Kidney (tissue), 14 donors: ENCODE data around the gene PHF19. TPM values are rescaled to one million over a fixed set of nuclear protein-coding genes. Genes with fewer than 3 reads are reported as not detected.

Source experiments
- DNase-seq, 5 donors: peaks; one replicate each; pipeline ENCODE4 v3.0.0-alpha.2; 2013 to 2020
- FAIRE-seq: peaks from 2 replicates; lab custom pipeline; 2012; peaks lifted over from hg19 to GRCh38; lab: Jason Lieb, UNC
- H3K27ac ChIP-seq, 2 donors: one replicate each; pipeline ENCODE4 v1.7.0; 2013; ENCODE audit warnings: low read depth in 2 of 2, low read length in 2 of 2, inconsistent platforms in 1 of 2
- H3K27me3 ChIP-seq: one replicate; pipeline ENCODE4 v1.7.1; 2013; ENCODE audit warnings: low read length, inconsistent platforms; ENCODE audit not compliant: control insufficient read depth, insufficient read depth
- H3K36me3 ChIP-seq, 3 donors: one replicate each; pipeline versions ENCODE4 v1.7.0 to v1.7.1; 2013; ENCODE audit warnings: low read length in 3 of 3, control low read depth in 1 of 3, inconsistent platforms in 1 of 3; ENCODE audit not compliant: insufficient read depth in 3 of 3, control insufficient read depth in 2 of 3
- H3K4me1 ChIP-seq, 3 donors: one replicate each; pipeline versions ENCODE4 v1.7.0 to v1.7.1; 2013; ENCODE audit warnings: low read length in 3 of 3, inconsistent platforms in 1 of 3, low read depth in 1 of 3; ENCODE audit not compliant: control insufficient read depth in 2 of 3, insufficient read depth in 2 of 3
- H3K4me3 ChIP-seq, 3 donors: one replicate each; pipeline versions ENCODE4 v1.7.0 to v1.8.1; 2013; ENCODE audit warnings: low read length in 3 of 3, control low read depth in 1 of 3, inconsistent platforms in 1 of 3
- H3K9ac ChIP-seq, 3 donors: one replicate each; pipeline versions ENCODE4 v1.7.0 to v1.7.1; 2013; ENCODE audit warnings: low read length in 3 of 3, control low read depth in 1 of 3, inconsistent platforms in 1 of 3
- H3K9me3 ChIP-seq, 3 donors: one replicate each; pipeline versions ENCODE4 v1.7.0 to v1.7.1; 2013; ENCODE audit warnings: low read length in 3 of 3, control low read depth in 1 of 3, inconsistent platforms in 1 of 3; ENCODE audit not compliant: control insufficient read depth in 2 of 3, insufficient read depth in 1 of 3
- intact Hi-C: fragments of 100-400 bp; cut with DNase I; formaldehyde crosslinking; loops from one replicate; pipeline ENCODE4 v1.11.1; 2022
- polyA plus RNA-seq: library from polyadenylated mRNA; stranded (reverse); fragments of 350-450 nt; fragmentation: Illumina TruSeq; extraction: RNeasy Lipid Tissue Mini Kit (QIAGEN cat#74804); gene quantifications from one replicate; pipeline ENCODE4 v1.2.3, GENCODE V29; 2014; ENCODE audit warnings: low read depth, low replicate concordance; ENCODE audit not compliant: insufficient read depth
- total RNA-seq: library from RNA; stranded (reverse); fragmentation: NEBNext Ultra II Directional; extraction: Animal tissue kit (Norgen Biotek cat#: 25700); gene quantifications from one replicate; pipeline ENCODE4 v1.2.1, GENCODE V29; 2021
- TF ChIP-seq, protein P1 (sequence below): IDR thresholded peaks from 3 replicates; pipeline ENCODE4 v1.5.1; 2012; ENCODE audit warnings: mild to moderate bottlenecking, moderate library complexity, borderline replicate concordance; ENCODE audit not compliant: insufficient read depth; ENCODE audit errors: extremely low read depth
- donor health status: control.
- donor health status: control.
- donor health status: control.
- donor health status: control.
- donor health status: control.
- donor health status: DM: yes; HTN: yes; CAD: no.
- donor health status: Normal renal cell carcinoma (clear cell type).

PHF19 gene
- total and polyA plus RNA-seq, 2 donors from 2014 or later: 6.9 to 17.4 TPM

DNA sequence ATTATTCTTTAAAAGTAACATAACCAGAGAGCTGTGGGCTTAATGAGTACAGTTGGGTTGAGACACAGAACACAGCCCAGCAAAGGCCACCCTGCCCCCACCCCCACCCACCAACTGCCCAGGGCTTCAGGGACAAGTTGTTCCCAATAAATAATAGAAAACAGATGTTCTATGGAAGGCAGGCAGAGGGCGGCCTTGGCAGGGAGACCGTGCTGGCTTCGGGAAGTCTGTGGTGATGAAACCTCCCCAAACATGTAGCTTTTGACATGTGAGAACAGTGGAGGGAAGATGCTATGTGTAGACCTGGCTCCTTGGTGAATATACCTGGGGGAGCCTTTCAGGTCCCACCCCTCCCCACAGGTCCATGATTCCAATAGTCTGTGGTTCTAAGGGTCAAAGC, 39.6 kb upstream of the PHF19 start:
- FAIRE-seq (no peak), DNase-seq (peak in 3 of 5 donors; percentile 34 to 83 (median 54))
- intact Hi-C loops: no loop called here
- Histone ChIP-seq H3K27me3 (no peaks in the 10 kb centered on the region), H3K9ac (no peak overlapping the region), H3K9me3 (no peaks in the 10 kb centered on the region), H3K4me3 (no peak overlapping the region), H3K27ac (no peak overlapping the region), H3K36me3 (no peaks in the 10 kb centered on the region), H3K4me1 (peaks cover 0 to 8% (median 0%) of the 10 kb centered on the region in 3 donors)
- TF ChIP-seq, protein P1, sequence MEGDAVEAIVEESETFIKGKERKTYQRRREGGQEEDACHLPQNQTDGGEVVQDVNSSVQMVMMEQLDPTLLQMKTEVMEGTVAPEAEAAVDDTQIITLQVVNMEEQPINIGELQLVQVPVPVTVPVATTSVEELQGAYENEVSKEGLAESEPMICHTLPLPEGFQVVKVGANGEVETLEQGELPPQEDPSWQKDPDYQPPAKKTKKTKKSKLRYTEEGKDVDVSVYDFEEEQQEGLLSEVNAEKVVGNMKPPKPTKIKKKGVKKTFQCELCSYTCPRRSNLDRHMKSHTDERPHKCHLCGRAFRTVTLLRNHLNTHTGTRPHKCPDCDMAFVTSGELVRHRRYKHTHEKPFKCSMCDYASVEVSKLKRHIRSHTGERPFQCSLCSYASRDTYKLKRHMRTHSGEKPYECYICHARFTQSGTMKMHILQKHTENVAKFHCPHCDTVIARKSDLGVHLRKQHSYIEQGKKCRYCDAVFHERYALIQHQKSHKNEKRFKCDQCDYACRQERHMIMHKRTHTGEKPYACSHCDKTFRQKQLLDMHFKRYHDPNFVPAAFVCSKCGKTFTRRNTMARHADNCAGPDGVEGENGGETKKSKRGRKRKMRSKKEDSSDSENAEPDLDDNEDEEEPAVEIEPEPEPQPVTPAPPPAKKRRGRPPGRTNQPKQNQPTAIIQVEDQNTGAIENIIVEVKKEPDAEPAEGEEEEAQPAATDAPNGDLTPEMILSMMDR: no peak

DNA sequence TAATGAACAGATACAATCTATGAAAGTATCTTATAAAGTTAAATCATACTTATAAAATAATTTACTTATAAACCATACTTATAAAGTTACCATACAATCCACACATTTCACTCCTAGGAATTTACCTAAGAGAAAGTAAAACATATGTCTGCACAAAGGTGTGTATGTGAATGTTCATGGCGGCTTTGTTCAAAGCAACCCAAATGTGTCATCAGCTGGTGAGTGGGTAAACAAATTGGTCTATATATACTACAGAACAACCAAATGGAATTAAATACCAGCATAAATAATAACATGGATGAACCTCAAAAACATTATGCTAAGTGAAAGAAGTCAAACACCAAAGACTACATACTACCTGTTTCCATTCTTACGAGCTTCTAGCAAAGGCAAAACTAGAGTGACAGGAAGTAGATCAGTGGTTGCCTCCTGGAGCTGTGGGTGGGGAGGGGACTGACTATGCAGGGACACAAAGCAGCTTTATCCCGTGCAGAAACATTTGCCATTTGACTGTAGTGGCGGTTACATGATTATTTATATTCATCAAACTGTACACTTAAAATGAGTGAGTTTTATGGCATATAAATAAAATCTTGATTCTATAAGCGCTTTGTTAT, 39.0 kb upstream of the PHF19 start:
- Histone ChIP-seq H3K9ac (no peak overlapping the region), H3K27ac (no peak overlapping the region), H3K9me3 (no peaks in the 10 kb centered on the region), H3K36me3 (no peaks in the 10 kb centered on the region), H3K4me1 (peaks cover 0 to 8% (median 0%) of the 10 kb centered on the region in 3 donors), H3K27me3 (no peaks in the 10 kb centered on the region), H3K4me3 (no peak overlapping the region)
- intact Hi-C loops: no loop called here
- TF ChIP-seq, protein P1: no peak
- no peak for FAIRE-seq
- no peak for DNase-seq

DNA sequence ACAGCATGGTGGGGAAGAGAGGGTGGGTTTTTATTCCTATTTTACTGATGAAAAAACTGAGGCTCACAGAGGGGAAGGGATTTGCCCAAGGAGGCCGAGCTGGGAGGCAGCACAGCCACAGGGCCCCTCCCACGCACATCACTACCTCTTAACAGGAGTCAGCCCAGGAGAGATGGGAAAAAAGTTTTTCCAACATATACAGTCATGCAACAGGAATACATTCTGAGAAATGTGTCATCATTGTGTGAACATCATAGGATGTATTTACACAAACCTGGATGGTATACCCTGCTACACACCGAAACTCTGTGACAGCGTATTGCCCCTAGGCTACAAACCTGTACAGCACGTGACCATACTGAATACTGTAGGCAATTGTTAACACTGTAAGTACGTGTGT, 38.0 kb upstream of the PHF19 start:
- TF ChIP-seq, protein P1: no peak
- peaks cover 0 to 8% (median 0%) of the 10 kb centered on the region in 3 donors for H3K4me1 ChIP-seq
- intact Hi-C loops: no loop called here
- no peaks in the 10 kb centered on the region for H3K36me3 ChIP-seq
- H3K9ac ChIP-seq: no peak overlapping the region
- no peak overlapping the region for H3K27ac ChIP-seq
- no peak for FAIRE-seq
- H3K27me3 ChIP-seq: no peaks in the 10 kb centered on the region
- H3K4me3 ChIP-seq: no peak overlapping the region
- DNase-seq: no peak
- H3K9me3 ChIP-seq: no peaks in the 10 kb centered on the region

DNA sequence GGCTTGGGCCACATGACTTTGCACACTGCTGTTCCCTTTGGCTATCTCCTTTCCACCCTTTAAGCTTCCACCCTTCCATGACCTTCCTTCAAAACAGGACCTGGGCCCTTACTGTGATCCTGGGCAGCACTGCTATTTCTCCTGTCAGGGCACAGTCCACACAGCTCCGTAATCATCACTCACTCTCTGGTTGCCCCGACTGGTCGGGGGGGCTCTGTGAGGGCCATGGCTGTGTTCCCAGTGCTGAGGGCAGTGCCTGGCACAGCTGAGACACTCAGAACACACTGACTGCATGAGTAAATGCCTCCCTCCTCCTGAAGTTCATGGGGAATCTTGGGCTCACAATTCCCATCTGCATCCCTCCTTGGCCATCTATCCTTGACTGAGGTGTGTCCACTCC, 37.4 kb upstream of the PHF19 start:
- DNase-seq (no peak), FAIRE-seq (no peak)
- Histone ChIP-seq H3K9ac (no peak overlapping the region), H3K4me1 (peaks cover 0 to 4% (median 0%) of the 10 kb centered on the region in 3 donors), H3K27me3 (no peaks in the 10 kb centered on the region), H3K9me3 (no peaks in the 10 kb centered on the region), H3K36me3 (no peaks in the 10 kb centered on the region), H3K4me3 (no peak overlapping the region), H3K27ac (no peak overlapping the region)
- intact Hi-C loops: no loop called here
- TF ChIP-seq, protein P1: no peak
